GM18511 (cell line): ENCODE measurements around the gene CNN2.

ENCODE experiments used
- ATAC-seq: cut with Tn5 transposase; IDR thresholded peaks from one replicate; pipeline ENCODE4 v1.9.1; 2021; ENCODE audit warnings: mild to moderate bottlenecking, moderate library complexity; ENCODE audit not compliant: unreplicated experiment

The CNN2 gene

GRCh38 chr19:1047696-1048147 lies 21.3 kb downstream of the CNN2 start:
- ATAC-seq, result no peak

DNA sequence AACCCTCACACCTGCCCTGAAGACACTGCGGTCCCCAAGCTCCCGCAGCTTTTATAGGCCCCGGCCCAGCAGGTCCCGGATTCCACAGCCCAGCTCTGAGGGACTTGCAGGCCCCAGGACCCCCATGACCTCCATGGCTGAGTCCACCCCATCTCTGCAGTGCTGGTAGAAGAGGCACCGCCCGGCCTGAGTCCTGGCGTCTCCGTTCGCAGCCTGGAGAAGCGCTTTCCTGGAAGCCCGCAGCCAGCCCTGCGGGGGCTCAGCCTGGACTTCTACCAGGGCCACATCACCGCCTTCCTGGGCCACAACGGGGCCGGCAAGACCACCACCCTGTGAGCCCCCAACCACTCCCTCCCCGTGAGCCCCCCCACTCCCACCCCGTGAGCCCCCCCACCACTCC lies 22.7 kb downstream of the CNN2 start:
- ATAC-seq, result no peak

DNA sequence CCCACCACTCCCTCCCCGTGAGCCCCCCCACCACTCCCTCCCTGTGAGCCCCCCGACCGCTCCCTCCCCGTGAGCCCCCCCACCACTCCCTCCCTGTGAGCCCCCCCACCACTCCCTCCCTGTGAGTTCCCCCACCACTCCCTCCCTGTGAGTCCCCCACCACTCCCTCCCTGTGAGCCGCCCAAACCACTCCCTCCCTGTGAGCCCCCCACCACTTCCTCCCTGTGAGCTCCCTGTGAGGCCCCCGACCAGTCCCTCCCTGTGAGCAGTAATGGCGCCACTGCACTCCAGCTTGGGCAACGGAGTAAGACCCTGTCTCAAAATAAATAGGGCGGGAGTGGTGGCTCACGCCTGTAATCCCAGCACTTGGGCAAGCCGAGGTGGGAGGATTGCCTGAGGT lies 23.4 kb downstream of the CNN2 start:
- ATAC-seq, result no peak

DNA sequence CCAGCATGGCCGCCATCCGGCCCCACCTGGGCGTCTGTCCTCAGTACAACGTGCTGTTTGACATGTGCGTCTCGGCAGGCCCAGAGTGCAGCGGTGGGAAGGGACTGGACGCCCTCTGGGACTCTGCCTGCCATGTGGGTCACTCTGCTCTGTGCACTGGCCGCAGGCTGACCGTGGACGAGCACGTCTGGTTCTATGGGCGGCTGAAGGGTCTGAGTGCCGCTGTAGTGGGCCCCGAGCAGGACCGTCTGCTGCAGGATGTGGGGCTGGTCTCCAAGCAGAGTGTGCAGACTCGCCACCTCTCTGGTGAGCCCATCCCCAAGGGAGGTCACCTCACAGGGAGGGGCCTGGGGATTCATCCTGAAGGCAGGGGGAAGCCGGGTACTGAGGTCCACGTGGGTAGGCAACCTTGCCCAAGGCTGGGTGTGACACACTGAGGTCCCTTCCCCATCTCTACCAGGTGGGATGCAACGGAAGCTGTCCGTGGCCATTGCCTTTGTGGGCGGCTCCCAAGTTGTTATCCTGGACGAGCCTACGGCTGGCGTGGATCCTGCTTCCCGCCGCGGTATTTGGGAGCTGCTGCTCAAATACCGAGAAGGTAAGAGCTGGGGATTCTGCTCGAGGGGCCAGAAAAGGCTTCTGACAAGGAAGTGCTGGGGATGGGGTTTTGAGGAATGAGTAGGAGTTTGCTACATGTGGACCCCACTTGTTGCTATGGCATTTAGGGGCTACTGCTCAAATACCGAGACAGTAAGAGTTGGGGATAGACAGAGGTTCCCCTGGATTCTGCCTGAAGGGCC lies 24.8 kb downstream of the CNN2 start:
- ATAC-seq, result no peak

DNA sequence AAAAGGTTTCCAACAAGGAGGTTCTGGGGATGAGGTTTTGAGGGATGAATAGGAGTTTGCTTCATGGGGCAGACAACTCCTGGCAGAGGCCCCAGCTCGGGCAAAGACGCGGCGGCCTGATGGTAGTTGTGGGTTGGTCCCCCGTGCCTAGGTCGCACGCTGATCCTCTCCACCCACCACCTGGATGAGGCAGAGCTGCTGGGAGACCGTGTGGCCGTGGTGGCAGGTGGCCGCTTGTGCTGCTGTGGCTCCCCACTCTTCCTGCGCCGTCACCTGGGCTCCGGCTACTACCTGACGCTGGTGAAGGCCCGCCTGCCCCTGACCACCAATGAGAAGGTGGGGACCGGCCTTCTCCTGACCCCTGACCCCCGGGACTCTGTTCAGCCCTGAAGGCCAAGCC lies 25.4 kb downstream of the CNN2 start:
- no peak for ATAC-seq

- ATAC-seq, result no peak
These were observed 26.1 kb downstream of the CNN2 start for GRCh38 chr19:1052349-1052975.

DNA sequence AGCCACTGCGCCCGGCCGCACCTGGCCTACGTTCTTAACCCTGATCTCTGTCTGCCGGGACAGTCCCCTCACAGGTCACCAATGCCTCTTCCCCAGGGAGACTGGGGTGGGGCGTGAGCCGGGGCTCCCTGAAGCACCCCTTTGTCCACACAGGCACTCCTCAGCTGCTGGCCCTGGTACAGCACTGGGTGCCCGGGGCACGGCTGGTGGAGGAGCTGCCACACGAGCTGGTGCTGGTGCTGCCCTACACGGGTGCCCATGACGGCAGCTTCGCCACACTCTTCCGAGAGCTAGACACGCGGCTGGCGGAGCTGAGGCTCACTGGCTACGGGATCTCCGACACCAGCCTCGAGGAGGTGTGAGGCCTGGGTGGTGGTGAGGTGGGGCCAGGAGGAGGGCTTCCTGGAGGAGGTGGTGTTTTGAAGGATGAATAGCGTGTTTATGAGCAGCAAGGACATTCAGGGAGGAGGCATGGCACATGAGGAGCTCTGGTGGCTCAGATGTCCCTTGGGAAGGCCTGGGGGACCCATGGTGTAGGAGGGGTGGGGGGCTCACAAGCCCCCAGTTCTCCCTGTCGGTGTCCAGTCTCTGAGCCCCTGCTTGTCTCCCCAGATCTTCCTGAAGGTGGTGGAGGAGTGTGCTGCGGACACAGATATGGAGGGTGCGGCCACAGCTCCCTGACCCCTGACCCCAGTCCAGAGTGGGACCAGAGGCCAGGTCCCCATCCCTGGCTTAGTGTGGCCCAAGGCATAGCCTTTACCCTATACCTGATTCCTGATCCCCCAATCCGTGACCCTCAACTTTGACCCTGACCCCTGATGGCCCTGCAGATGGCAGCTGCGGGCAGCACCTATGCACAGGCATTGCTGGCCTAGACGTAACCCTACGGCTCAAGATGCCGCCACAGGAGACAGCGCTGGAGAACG lies 27.0 kb downstream of the CNN2 start:
- ATAC-seq, result no peak

DNA sequence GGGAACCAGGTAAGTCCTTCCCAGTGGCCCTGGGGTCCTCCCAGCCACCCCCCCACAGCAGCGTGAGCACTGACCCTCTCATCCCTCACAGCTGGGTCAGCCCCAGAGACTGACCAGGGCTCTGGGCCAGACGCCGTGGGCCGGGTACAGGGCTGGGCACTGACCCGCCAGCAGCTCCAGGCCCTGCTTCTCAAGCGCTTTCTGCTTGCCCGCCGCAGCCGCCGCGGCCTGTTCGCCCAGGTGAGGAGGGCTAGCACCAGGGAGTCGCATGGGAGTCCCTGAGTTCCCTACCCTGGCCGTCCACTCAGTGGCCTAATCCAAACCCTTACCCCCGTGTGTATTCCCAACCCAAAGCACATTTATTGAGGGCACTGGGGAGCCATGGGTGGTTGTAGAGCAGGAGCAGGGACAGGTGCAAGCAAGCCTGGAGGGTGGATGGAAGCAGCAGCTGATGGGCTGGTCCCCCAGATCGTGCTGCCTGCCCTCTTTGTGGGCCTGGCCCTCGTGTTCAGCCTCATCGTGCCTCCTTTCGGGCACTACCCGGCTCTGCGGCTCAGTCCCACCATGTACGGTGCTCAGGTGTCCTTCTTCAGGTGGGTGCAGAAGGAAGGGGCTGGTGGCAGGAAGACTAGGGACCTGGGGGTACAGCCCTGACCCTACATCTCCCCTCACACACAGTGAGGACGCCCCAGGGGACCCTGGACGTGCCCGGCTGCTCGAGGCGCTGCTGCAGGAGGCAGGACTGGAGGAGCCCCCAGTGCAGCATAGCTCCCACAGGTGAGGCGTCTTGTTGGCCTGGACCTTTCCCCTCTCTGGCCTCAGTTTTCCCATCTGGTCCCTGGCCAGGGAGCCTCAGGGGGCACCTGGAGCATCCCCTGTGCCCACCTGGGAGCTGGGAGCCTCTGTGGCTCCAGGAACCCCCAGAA lies 28.0 kb downstream of the CNN2 start:
- no peak for ATAC-seq

GRCh38 chr19:1055028-1055425 lies 28.6 kb downstream of the CNN2 start:
- ATAC-seq, result no peak

- no peak for ATAC-seq
These were observed 29.6 kb downstream of the CNN2 start for GRCh38 chr19:1055886-1056620.

- ATAC-seq, result no peak
These were observed 30.9 kb downstream of the CNN2 start for GRCh38 chr19:1057176-1057855.

DNA sequence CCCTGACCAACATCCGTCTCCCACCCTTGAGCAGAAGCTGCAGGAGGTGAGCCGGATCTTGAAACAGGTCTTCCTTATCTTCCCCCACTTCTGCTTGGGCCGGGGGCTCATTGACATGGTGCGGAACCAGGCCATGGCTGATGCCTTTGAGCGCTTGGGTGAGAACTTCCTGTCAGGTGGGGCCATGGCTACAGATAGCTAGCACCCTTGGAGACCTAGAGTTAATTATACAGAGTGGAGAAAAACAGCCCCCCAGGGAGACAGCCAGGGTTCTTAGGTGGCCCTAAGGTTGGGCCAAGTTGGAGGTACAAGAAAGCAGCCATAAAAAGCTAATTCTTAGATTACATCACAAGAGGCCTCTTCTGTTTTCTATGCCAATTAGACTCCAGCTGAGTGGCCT lies 31.7 kb downstream of the CNN2 start:
- ATAC-seq, result no peak

DNA sequence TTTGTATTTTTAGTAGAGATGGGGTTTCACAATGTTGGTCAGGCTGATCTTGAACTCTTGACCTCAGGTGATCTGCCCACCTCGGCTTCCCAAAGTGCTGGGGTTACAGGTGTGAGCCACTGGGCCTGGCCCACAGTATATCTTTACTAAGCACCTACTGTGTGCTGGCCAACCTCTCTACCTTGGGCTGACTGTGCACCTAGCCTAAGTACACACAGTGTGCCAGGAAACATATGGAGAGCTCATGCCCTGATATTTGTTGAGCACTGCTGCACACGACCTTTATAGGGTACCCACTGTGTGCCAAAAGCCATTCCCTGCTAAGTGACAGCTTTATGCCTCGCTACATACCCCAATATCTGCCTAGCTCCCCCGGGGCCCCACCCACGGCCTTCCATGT lies 34.3 kb downstream of the CNN2 start:
- ATAC-seq, result no peak

DNA sequence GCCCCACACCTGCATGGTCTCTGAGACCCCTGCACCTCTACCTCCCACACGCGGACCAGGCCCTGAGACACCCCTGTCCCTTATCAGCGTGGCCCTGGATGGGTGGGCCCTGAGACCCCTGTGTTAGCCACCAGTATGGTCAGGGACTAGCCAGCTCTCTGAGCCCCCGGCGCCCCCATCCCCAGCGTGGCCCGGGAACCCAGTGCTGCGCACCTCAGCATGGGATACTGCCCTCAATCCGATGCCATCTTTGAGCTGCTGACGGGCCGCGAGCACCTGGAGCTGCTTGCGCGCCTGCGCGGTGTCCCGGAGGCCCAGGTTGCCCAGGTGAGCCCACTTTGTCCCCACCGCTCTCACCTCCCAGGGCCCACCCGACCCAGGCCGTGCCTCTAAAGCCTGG lies 35.6 kb downstream of the CNN2 start:
- ATAC-seq, result no peak

DNA sequence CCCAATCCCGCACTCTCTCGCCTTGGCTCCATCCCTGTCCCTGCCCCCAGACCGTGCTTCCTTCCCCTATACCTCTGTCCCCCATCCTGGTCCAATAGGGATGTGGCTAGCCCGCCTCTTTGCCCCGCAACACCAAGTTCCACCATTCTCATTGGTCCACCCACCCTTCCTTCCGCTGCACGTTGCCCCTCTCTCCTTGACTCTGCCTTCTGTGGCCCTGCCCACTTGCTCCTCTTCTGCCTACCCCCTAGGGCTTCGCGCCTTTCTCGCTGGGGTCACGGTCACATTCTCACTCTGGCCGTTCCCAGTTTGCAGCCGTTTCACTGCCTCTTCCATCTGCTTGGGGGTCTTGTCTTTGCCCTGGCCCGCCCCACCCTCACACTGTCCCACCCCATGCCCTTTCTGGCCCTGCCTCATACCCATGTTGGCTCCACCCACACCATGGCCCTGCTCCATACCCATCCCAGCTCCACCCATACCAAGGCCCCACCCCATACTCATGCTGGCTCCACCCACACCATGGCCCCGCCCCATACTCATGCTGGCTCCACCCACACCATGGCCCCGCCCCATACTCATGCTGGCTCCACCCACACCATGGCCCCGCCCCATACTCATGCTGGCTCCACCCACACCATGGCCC lies 36.1 kb downstream of the CNN2 start:
- ATAC-seq, result no peak

GRCh38 chr19:1063030-1063908 lies 36.9 kb downstream of the CNN2 start:
- no peak for ATAC-seq

GRCh38 chr19:1063909-1064660 lies 37.7 kb downstream of the CNN2 start:
- no peak for ATAC-seq
